Natural killer cell (primary cell): ENCODE data around the gene RAB29. TPM values are rescaled to one million over a fixed set of nuclear protein-coding genes. Genes with fewer than 3 reads are reported as not detected.

Experiments used
- ATAC-seq, 3 donors: fragments of 150-1000 bp in 2 of 3; fragments of 200-7000 bp in 1 of 3; cut with Tn5 transposase; 1 replicate in 1 of 3; 2 replicates in 2 of 3; pipeline ENCODE4 v1.10.0; 2021; ENCODE audit warnings: mild to moderate bottlenecking in 2 of 3, moderate library complexity in 2 of 3
- DNase-seq, 2 donors: peaks; one replicate each; pipeline versions ENCODE4 v3.0.0 to v3.0.0-alpha.2; 2013 to 2021; ENCODE audit warnings: mixed read lengths in 1 of 2
- H3K27ac ChIP-seq: one replicate; pipeline ENCODE4 v1.5.1; 2013; ENCODE audit warnings: mild to moderate bottlenecking, low read length
- H3K27me3 ChIP-seq: one replicate; pipeline ENCODE4 v1.6.1; 2013; ENCODE audit warnings: low read length; ENCODE audit not compliant: control insufficient read depth, insufficient read depth
- H3K36me3 ChIP-seq: one replicate; pipeline ENCODE4 v1.6.1; 2013; ENCODE audit warnings: low read length; ENCODE audit not compliant: control insufficient read depth, insufficient read depth
- H3K4me1 ChIP-seq: one replicate; pipeline ENCODE4 v1.6.1; 2013; ENCODE audit warnings: low read length; ENCODE audit not compliant: control insufficient read depth, insufficient read depth
- H3K4me3 ChIP-seq: one replicate; pipeline ENCODE4 v1.5.1; 2013; ENCODE audit warnings: low read length
- H3K9me3 ChIP-seq: one replicate; pipeline ENCODE4 v1.6.1; 2013; ENCODE audit warnings: low read length; ENCODE audit not compliant: control insufficient read depth, insufficient read depth
- H3K27ac Mint-ChIP-seq, 2 donors: one replicate each; pipeline ENCODE4 v1.8.0; 2022; ENCODE audit warnings: mild to moderate bottlenecking in 2 of 2, mixed read lengths in 2 of 2, moderate library complexity in 1 of 2
- H3K27me3 Mint-ChIP-seq, 2 donors: one replicate each; pipeline ENCODE4 v1.8.0; 2022; ENCODE audit warnings: low read depth in 2 of 2, mixed read lengths in 2 of 2
- H3K36me3 Mint-ChIP-seq: one replicate; pipeline ENCODE4 v1.8.0; 2022; ENCODE audit warnings: mixed read lengths
- H3K4me1 Mint-ChIP-seq, 2 donors: one replicate each; pipeline ENCODE4 v1.8.0; 2022; ENCODE audit warnings: mixed read lengths in 2 of 2
- H3K4me3 Mint-ChIP-seq: one replicate; pipeline ENCODE4 v1.8.0; 2022; ENCODE audit warnings: mild to moderate bottlenecking, moderate library complexity, mixed read lengths
- H3K9me3 Mint-ChIP-seq, 2 donors: one replicate each; pipeline ENCODE4 v1.8.0; 2022; ENCODE audit warnings: mixed read lengths in 2 of 2
- CTCF ChIP-seq: fragments of 200-600 bp; IDR thresholded peaks from one replicate; pipeline ENCODE4 v1.8.0; 2022; ENCODE audit warnings: antibody characterized with exemption
- WGBS: methylation state at CpG from one replicate; pipeline ENCODE4 v1.1.7; 2013; ENCODE audit warnings: missing lambda C conversion rate; ENCODE audit not compliant: insufficient coverage; 5-methylcytosine and 5-hydroxymethylcytosine counted together
- intact Hi-C: fragments of 100-400 bp; cut with micrococcal nuclease; formaldehyde crosslinking; loops from one replicate; pipeline ENCODE4 v1.14.2; 2022
- total RNA-seq, 4 donors: library from RNA; stranded (reverse); fragments of 120-200 nt in 1 of 4; gene quantifications; one replicate each; pipeline versions ENCODE4 v1.2.3 to v1.2.4, GENCODE V29; 2013 to 2022

The RAB29 gene
- total RNA-seq, 3 donors from 2014 or later (not counting 1 experiment from before 2014, with no cell fraction given): 69.0 to 120 (median 95.1) TPM

GRCh38 chr1:205756552-205756951, 18.7 kb downstream of the RAB29 start:
- intact Hi-C loops: no loop called here
- Mint-ChIP-seq H3K27ac (peak overlapping the region in 1 of 2 donors; percentile 14), H3K4me1 (peaks cover 0 to 4% of the 10 kb centered on the region in 2 donors), H3K9me3 (no peaks in the 10 kb centered on the region), H3K4me3 (no peak overlapping the region), H3K36me3 (no peaks in the 10 kb centered on the region), H3K27me3 (no peaks in the 10 kb centered on the region)
- Histone ChIP-seq H3K9me3 (no peaks in the 10 kb centered on the region), H3K27ac (no peak overlapping the region), H3K36me3 (peaks cover 7% of the 10 kb centered on the region), H3K27me3 (no peaks in the 10 kb centered on the region), H3K4me1 (no peaks in the 10 kb centered on the region), H3K4me3 (no peak overlapping the region)
- ATAC-seq (no peak), DNase-seq (no peak)
- WGBS: no CpG with 5 or more reads among the region's 3 CpGs
- TF ChIP-seq CTCF: no peak

GRCh38 chr1:205754857-205755256, 20.4 kb downstream of the RAB29 start:
- Mint-ChIP-seq H3K9me3 (no peaks in the 10 kb centered on the region), H3K27me3 (no peaks in the 10 kb centered on the region), H3K4me3 (no peak overlapping the region), H3K36me3 (peaks cover 6% of the 10 kb centered on the region), H3K4me1 (peaks cover 4 to 8% of the 10 kb centered on the region in 2 donors), H3K27ac (no peak overlapping the region)
- DNase-seq (no peak), ATAC-seq (no peak)
- H3K4me3 ChIP-seq: no peak overlapping the region
- H3K9me3 ChIP-seq: no peaks in the 10 kb centered on the region
- TF ChIP-seq CTCF: no peak
- H3K27me3 ChIP-seq: no peaks in the 10 kb centered on the region
- WGBS: 95% methylated on average over 5 of the region's 5 CpGs
- peaks cover 4% of the 10 kb centered on the region for H3K4me1 ChIP-seq
- intact Hi-C loops: no loop called here
- peaks cover 3% of the 10 kb centered on the region for H3K36me3 ChIP-seq
- no peak overlapping the region for H3K27ac ChIP-seq

- no peaks in the 10 kb centered on the region for H3K27me3 Mint-ChIP-seq
- H3K27me3 ChIP-seq: no peaks in the 10 kb centered on the region
- 97% methylated on average over 13 of the region's 13 CpGs for WGBS
- no peak overlapping the region for H3K27ac ChIP-seq
- intact Hi-C loops: no loop called here
- H3K27ac Mint-ChIP-seq: peak overlapping the region; percentile 90 to 97
- no peak overlapping the region for H3K4me3 ChIP-seq
- peak overlapping the region; percentile 100 for H3K4me3 Mint-ChIP-seq
- DNase-seq (peak in 1 of 2 donors; percentile 64), ATAC-seq (no peak)
- peaks cover 8% of the 10 kb centered on the region for H3K36me3 Mint-ChIP-seq
- no peak for TF ChIP-seq CTCF
- no peaks in the 10 kb centered on the region for H3K9me3 ChIP-seq
- peaks cover 7% of the 10 kb centered on the region for H3K4me1 ChIP-seq
- H3K36me3 ChIP-seq: no peaks in the 10 kb centered on the region
- no peaks in the 10 kb centered on the region for H3K9me3 Mint-ChIP-seq
- H3K4me1 Mint-ChIP-seq: peaks cover 26 to 35% of the 10 kb centered on the region in 2 donors
Observed at GRCh38 chr1:205751036-205751651, 24.1 kb downstream of the RAB29 start.
